GM18519 (cell line): Measurements from ENCODE around the gene MLXIP.
"Not testable (repeated sequence)": the region's sequence is repeated elsewhere in the genome, so short reads cannot be mapped to it uniquely, and the experiment has no call there.

ENCODE experiments used
- ATAC-seq: cut with Tn5 transposase; IDR thresholded peaks from one replicate; pipeline ENCODE4 v1.9.1; 2021; ENCODE audit warnings: mild to moderate bottlenecking, moderate library complexity; ENCODE audit not compliant: unreplicated experiment, low FRiP score

MLXIP gene

DNA sequence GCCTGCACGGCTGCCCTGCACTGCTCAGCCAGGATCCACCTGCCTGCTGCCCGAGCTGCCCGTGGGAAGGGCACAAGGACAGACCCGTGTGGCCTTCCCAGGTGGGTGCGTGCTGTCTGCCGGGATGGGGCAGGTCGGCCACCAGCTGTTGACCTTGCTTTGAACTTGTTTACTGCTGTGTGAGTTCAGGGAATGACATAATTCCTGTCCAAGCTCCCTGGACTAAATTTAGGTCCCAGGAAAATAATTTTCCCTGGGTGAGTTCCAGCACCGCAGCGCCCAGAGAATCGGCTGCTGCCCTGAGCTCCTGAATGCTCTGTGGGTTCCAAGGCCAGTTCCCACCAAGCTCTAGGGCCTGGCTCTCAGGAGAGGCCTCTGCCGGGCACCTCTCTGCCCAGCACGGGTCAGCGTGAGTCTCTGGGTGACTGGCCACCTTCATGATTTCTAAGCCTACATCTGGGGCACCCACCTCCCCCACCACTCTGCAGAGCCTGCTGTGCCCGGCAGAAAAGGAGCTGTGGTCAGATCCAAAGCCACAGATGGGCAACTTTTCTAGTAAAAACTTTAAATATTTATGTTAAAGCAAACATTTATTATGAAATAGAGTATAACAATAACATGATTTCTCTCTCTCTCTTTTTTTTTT is 27.2 kb upstream of the MLXIP start:
- no peak for ATAC-seq

DNA sequence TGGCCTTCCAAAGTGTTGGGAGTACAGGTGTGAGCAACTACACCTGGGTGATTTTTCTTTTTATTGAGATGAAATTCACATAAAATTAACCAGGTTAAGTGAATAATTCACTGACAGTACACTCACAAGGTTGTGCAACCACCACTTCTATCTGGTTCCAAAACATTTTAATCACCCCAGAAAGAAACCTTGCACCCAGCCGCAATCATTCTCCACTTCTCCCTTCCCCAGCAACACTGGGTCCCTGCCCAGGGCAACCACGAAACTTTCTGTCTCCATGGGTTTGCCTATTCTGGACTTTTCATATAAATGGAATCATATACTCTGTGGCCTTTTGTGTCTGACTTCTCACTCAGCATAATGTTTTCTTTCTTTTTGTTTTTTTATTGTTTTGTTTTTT is 26.3 kb upstream of the MLXIP start:
- ATAC-seq = no peak

DNA sequence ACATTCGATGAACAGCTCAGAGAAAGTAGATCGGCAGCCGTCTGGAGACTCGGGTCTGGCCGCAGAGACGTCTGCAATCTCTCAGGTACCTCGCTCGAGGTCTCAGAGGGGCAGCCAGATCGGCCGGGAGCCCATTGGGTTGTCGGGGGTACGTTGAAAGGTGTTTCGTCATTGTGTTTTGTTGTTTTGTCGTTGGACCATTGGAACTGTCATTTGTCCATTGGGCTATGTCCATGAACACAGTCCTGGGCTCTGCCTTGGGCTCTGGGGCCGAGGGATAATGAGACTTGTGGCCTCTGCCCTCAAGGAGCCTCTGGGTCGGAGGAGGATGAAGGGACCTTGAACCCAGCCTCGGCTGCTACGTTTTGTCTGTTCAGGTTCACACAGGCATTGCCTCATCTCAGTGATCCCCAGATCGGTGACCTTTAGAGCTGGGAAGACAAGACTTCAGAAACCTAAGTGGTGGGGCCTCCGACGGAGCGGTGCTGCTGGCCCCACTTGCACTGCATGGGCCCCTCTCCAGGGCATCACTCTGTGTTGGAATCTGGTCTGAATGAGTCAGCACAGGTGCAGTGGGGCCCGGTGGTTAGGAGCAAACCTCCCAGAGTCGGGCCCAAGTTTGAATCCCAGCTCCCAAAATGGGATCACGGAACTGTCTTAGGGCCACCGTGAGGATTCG is 23.6 kb upstream of the MLXIP start:
- no peak for ATAC-seq

DNA sequence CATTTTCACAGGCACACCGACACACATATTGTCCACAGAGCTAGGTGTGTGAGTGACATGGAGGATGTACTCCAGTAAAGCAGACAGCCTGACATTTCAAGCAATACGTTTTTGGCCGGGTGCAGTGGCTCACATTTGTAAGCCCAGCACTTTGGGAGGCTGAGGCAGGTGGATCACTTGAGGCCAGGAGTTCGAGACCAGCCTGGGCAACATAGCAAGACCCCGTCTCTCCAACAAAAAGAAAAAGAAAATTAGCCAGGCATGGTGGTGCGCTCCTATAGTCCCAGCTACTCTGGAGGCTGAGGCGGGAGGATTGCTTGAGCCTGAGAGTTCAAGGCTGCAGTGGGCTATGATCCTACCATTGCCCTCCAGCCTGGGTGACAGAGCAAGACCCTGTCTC is 22.1 kb upstream of the MLXIP start:
- not testable (repeated sequence) for ATAC-seq

DNA sequence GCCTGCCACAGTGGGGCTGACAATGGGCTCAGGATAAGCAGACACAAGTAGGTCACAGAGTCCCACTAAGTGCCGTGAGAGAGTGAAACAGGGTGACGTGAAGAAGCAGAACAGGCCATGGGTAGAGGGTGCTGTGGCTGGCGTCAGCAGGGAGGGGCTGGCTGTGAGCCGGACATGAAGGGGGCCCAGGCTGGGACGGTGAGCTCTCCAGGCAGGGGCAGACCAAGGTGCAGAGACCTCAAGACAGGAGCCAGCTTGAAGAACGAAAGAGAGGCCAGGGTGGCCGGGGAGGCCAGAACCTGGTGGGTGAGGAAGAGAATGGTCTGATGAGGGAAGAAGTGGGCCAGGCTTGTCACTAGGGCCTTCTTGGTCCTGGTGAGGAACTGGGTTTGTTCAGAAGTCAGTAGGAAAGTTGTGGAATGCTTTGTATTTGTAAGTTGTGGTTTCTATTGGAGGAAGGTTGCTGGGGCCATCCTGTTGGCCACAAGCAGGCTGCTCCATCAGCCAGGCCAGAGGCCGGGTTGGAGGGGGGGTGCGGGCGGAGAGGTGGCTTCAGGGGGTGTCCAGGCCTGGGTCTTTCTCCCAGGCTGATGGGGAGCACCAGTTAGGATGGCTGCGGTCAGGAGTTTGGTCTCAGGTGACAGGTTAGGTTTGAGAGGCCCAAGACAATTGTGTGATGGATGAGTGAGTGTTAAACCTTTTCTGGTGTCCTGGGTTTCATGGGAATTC is 21.4 kb upstream of the MLXIP start:
- no peak for ATAC-seq

DNA sequence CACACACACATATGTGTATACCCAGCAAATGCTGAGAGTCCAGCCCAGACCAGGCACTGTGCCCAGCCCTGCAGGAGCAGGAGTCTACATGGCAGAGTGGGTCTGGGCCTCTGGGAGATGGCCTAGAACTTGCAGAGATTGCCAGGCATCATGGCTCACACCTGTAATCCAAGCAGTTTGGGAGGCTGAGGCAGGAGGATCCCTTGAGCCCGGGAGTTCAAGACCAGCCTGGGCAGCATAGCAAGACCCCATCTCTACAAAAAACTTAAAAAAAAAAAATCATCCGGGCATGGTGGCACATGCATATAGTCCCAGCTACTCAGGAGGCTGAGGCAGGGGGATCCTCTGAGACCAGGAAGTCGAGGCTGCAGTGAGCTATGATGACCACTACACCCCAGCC is 20.8 kb upstream of the MLXIP start:
- ATAC-seq = no peak

DNA sequence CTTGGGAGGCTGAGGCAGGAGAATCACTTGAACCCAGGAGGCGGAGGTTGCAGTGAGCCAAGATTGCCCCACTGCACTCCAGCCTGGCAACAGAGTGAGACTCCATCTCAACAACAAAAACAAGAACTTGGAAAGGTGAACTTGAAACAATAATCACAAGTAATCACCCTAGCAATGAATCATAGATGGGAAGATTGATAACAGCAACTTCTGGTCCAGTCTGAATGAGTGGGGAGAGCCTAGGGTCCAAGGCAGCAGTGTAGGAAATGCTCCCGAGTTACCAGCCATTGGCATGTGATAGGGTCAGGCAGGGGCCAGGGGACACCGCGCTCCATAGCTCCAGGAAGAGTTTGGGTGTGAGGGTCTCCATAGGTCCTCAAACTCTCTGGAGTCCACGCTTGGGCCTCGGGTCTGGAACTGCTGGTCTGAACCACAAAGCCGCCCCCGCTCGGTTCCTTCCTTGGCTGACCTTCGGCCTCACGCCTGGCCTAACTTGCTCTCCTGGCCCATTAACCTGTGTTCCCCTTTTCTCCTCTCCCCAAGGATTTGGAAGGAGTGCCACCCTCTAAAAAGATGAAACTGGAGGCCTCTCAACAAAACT is 19.9 kb upstream of the MLXIP start:
- no peak for ATAC-seq

DNA sequence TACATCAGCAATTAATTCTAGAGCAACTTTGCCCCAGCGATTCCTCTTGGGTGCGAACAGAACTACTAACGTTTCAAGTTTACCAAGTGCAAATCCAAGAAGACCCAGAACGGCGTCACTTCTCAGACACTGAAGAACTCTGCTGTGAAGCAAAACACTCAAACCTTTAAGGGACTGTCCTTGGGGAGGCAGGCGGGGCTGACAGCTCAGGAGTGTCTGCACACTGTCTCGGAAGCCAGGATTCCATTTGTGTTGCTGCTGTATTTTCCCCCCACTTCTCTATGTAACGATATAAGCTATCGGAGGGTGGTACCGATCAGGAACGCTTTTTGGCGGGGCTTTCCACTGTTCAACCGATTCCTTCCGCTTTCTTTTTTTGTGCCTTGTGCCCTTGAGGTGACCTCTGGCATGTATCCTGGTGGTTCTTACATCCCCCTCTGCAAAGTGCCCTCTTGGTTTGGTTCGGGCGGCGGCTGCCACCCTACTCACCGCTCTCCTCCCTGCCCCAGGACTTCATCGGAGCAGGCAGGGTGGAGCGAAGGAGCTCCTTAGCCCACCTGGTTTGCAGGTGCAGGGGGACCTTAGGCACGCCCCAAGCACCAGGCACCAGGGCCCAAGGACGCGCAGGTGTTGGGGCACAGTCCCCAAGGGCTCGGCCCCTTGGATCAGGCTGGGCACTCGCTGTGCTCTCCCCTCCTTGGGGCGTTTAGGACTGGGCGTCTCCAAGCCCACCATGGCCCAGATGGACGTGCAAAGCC is 19.2 kb upstream of the MLXIP start:
- ATAC-seq = no peak

DNA sequence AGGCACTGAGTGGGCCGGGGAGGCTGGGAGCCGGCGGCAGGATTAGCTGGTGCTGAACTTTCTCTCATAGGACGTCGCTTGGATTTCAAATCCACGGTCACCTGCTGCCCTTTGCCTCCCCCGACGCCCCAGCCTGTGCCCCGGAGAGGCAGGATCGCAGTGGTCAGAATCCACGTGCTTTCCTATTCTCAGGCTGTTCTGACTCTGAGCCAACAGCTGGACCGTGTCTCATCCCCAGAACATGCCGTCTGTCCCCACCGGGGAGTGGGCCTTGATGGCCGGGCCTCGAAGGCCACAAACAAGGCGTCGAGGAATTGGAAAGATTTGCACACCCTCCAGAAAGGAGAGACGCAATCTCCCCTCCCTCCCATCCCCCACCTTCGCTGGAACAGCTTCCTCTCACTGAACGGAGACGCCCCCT is 18.5 kb upstream of the MLXIP start:
- no peak for ATAC-seq

DNA sequence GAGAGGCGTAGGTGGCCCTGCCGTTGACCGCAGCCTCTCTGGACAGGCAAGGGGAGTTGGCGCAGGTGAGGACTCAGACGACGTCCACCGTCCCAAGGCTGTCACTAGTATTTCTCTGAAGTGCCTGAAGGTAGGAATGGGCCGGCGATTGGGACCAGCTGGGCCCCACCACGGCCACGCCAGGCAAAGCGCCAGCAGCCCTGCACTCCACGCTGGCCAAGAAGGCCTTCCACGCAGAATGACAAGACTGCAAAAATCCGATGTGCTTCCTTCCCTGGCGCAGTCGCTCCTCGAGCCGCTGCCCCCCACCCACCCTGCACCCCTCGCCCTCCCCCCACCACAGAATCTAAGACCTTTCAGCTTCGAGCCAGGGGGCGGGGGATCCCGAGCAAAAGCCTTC is 17.3 kb upstream of the MLXIP start:
- ATAC-seq = no peak

DNA sequence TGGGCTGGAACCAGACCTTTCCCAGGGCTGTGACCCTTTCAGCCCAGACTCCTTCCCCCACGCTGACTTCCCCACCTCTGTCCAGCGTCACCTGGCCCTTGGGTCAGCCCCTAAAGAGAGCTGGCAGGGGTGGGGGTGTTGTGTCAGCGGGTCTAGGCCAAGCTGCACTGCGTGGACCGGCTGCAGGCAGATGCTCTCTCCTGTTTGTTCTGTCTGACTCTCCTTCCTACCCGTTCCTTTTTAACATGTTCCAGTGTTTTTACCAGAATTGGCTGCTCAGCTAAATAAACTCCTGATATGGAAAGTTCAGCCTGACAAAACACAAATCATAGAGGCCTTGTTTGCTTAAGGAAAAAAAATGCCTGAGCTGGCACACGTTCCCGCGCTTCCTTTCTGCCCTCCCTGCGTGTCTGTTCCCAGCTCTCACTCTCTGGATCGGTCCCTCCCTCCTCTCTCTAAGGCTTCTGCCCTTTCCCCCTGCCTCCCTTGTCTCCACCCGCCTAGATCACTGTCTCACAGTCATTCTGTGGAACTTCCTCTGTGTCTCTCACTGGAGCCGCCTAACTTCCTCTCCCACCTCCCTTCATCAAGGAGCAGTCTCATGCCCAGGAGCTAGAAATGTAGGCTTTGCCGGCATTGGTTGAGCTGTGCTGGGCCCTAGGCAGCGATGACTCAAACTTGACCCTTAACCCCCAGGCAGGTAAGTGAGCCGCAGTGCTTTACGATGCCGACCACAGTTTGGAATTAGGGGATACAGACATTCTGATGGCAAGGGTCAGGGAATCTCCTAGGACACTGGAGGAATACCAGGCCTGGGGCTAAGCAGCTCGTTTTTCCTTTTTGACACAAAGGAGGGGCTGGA is 15.5 kb upstream of the MLXIP start:
- no peak for ATAC-seq

DNA sequence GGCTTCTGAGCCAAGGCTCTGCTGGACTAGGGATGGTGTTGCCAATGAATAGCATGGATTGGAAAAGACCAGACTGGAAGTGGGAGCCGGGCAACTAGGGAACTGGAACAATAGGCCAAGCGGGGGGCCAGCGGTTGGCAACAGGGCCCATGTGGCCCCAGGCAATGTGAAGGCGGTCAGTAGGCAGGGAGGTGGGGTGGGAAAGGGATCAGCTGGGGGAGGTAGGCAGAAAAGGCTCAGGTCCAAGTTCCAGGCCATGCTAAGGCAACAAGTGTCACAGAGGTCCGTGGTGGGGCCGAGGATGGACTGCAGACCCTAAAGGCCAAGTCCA is 14.9 kb upstream of the MLXIP start:
- no peak for ATAC-seq

DNA sequence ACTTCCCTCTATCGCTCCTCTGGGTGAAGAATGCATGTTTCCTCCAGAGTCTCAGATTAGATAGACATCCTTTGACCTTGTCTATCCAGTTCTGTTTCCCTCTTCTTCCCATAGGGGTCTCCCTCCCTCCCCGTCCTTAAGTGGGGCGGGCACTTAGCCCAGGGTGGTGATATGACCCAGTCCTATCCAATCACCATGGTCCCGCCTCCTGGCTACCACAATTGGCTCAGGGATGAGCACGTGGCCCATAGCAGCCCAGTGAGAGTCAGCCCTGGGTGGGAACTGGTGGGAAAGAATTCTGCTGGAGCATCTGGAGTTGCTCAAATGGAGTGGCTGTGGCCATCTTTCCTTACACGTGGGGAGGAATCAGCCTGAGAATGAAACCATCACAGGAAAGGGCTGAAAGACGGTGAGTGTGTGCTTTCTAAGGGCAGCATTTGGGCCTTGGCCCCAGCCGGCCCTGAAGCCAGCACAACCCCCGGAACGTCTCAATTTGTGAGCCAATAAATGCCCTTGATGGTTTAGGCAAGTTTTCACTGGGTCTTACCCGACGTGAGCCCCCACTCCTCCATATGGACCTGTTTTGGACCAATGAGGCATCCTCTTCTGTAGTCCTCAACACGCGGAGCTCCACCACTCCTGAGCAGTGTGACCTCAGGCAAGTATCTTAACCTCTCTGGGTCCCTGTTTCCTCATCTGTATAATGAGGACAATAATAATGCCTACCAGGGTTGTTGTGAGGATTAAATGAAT is 14.4 kb upstream of the MLXIP start:
- no peak for ATAC-seq

DNA sequence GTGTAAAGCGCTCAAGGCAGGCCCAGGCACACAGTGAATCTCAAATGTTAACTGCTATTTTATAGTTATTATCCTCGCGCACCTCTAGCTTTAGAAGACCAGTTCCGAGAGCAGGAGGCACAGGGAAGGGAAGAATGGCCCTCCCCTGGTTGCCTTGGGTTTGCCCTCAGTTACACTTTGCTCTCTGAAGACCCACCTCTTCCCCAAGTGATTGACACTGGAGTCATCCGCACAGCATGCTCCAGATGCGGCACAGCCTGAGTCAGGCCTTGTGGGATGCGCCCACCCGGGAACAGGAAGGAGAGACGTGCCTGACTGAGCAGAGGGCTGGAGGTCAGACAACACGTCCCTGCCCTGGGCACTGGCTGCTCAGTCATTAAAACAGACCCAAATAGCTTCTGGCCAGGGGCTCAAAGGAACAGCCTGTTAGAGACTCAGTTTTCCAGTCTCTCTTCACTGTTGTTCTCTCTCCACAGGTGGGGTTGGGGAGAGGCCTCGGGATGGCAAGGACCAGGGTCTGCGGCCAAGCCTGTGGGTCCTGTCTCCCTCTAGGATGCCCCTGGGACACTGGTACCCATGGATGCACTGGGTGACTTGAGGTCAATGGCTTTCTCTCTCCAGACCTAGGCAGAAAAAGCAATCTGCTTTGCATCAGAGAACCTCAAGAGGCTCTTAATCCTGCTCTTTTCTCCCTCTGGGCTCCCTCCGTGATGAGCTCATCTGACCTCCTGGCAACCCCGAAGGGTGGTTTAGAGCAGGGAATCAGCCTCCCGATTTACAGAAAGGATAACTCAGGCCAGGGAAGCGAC is 13.6 kb upstream of the MLXIP start:
- no peak for ATAC-seq

DNA sequence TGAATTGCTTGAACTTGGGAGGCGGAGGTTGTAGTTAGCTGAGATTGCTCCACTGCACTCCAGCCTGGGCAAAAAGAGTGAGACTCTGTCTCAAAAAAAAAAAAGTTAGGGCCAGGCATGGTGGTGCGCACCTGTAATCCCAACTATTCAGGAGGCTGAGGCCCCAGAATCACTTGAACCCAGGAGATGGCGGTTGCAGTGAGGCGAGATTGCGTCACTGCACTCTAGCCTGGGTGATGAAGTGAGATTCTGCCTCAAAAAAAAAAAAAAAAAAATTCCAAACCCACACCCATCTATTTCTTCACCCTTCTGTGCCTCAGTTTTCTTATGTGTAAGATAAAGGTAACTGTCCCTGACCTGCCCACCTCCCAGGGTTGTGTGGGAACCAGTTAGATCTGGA is 11.0 kb upstream of the MLXIP start:
- ATAC-seq = no peak

DNA sequence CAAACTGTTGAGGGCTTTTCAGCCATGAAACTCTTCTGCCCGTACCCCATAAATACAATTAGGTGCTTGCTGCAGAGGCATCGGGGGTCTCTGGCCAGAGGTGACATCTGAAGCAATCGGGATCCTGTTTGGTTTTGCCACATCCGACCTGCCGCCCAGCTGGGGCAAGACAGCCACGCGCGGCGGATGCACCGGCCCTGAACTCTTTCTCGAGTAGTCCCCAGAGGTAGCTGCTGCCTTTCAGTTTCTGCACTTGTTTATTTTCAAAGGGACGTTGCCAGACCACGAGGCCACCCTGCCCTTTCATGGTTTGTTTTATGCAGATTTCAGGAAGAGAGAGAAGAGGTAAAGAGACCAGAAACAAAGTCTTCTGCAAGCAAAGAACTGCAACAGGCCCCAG is 10.6 kb upstream of the MLXIP start:
- ATAC-seq = no peak

DNA sequence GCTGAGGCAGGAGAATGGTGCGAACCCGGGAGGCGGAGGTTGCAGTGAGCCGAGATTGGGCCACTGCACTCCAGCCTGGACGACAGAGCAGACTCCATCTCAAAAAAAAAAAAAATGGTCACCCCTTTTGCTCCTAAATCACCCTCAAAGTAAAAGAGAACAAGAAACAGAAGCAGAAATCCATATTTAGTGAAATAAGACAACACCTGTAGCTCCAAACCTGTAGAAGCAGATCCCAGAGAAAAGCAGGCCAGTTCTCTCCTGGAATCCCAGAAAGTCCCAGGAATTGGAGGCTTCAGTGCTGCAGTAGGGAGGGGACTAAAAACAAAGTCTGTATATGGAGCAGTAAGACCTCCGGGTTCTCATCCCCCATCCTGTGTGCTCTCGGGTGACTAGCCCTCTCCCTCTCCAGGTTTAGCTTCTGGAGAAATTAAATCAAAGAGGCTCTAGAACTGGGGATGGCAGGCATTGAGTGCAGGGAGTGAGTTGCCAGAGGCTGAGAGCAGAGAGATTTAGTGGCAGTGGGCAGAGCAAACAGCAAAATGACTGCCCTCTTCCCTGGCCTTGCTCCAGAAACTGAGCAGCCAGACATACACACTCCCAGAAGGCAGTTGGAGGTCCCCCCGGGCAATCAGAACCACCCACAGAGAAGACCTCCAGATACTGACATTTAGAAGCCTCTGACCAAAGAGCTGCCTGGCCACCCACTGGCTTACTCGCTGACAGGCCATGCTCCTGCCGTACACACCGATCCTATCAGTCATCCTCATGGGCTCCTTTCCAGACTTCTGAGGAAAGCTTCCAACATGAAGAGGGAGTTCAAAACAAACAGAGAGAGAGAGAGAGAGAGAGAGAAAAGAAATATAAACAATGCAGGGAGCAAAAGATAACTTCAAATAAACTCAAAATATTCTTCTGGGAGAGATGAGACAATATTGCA is 6.3 kb upstream of the MLXIP start:
- no peak for ATAC-seq
